Mucosa of stomach (tissue), 1 donor: Measurements from ENCODE around the gene SAMD14.

Experiments
- H3K27me3 ChIP-seq: one replicate; pipeline ENCODE4 v1.7.0; 2013; ENCODE audit warnings: mild to moderate bottlenecking, low read length; ENCODE audit not compliant: control insufficient read depth, insufficient read depth
- H3K36me3 ChIP-seq: one replicate; pipeline ENCODE4 v1.7.0; 2013; ENCODE audit warnings: low read length; ENCODE audit not compliant: control insufficient read depth, insufficient read depth
- H3K4me1 ChIP-seq: one replicate; pipeline ENCODE4 v1.7.0; 2013; ENCODE audit warnings: mild to moderate bottlenecking, low read length; ENCODE audit not compliant: control insufficient read depth, insufficient read depth
- H3K4me3 ChIP-seq: one replicate; pipeline ENCODE4 v1.7.0; 2013; ENCODE audit warnings: low read length
- H3K9ac ChIP-seq: one replicate; pipeline ENCODE4 v1.7.0; 2013; ENCODE audit warnings: mild to moderate bottlenecking, low read length, moderate library complexity
- H3K9me3 ChIP-seq: one replicate; pipeline ENCODE4 v1.7.0; 2013; ENCODE audit warnings: mild to moderate bottlenecking, low read length, moderate library complexity; ENCODE audit not compliant: control insufficient read depth
- donor health status: Pancreatic carcinoma.

Gene SAMD14

DNA sequence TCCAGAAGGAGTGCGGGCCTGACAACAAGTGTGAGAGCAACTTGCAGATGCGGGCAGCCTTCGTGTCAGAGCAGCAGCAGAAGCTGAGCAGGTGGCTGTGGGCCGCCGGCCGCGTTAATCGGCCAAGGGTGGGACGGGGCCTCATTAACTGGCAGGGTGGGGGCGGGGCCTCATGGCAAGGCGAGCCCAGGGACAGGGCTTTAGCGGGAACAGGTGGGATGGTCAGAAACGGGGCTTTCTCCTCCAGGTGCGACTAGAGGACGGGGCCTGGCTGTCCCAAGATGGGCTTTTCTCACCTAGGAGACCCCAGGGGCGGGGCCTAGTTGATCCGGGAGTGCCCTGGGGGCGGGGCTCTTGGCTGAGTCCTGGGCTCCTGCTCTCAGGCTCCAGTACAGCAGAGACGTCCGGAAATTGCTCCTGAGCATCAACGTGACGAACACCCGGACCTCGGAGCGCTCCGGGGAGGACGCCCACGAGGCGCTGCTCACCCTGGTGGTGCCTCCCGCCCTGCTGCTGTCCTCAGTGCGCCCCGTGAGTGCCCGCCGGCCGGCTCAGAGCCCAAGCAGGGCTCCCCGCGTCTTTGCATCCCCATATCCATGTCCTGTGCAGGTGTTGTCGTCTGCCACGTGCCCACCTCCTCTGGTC lies 53.2 kb downstream of the SAMD14 start:
- Histone ChIP-seq H3K4me3 (no peak overlapping the region), H3K36me3 (peaks cover 45% of the 10 kb centered on the region), H3K4me1 (peaks cover 12% of the 10 kb centered on the region), H3K27me3 (no peaks in the 10 kb centered on the region), H3K9me3 (no peaks in the 10 kb centered on the region), H3K9ac (no peak overlapping the region)

DNA sequence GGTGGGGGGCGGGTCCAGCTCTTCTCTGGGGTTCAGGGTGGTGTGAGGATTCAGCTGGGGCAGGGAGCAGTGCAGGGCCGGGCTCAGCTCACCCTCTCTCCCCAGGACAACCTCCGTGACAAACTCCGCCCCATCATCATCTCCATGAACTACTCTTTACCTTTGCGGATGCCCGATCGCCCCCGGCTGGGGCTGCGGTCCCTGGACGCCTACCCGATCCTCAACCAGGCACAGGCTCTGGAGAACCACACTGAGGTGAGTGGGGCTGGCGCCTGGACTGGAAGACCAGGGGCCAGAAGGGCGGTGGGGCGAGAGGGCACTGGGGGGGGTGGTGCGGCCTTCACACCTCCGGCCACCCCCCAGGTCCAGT lies 53.8 kb downstream of the SAMD14 start:
- peaks cover 12% of the 10 kb centered on the region for H3K4me1 ChIP-seq
- peaks cover 41% of the 10 kb centered on the region for H3K36me3 ChIP-seq

DNA sequence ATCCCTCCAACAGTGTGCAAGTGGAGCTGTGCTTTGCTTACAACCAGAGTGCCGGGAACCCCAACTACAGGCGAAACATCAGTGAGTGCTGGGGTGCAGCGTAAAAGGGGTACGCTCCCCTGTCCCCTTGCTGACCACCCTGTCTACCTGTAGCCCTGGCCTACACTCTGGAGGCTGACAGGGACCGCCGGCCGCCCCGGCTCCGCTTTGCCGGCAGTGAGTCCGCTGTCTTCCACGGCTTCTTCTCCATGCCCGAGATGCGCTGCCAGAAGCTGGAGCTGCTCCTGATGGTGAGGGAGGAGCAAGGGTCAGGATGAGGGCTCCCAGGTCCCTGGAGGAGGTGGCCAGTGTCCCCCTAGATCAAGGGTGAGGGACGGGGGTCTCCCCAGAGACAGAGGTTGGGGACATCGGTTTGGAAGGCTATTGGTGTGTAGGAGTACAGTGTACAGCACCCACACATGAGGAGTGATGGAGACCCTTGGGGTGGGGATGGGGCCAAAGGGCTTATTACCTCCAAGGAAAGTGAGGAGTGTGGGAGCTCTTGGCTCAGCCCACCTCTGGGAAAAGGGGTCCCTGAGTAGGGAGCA lies 54.4 kb downstream of the SAMD14 start:
- peaks cover 12% of the 10 kb centered on the region for H3K4me1 ChIP-seq
- H3K4me3 ChIP-seq: no peak overlapping the region
- H3K9me3 ChIP-seq: no peaks in the 10 kb centered on the region
- peaks cover 39% of the 10 kb centered on the region for H3K36me3 ChIP-seq
- no peak overlapping the region for H3K9ac ChIP-seq
- no peaks in the 10 kb centered on the region for H3K27me3 ChIP-seq

More for the DNA sequence above, 53.8 kb downstream of the SAMD14 start:
- Histone ChIP-seq H3K9me3 (no peaks in the 10 kb centered on the region), H3K9ac (no peak overlapping the region), H3K4me3 (no peak overlapping the region), H3K27me3 (no peaks in the 10 kb centered on the region)

DNA sequence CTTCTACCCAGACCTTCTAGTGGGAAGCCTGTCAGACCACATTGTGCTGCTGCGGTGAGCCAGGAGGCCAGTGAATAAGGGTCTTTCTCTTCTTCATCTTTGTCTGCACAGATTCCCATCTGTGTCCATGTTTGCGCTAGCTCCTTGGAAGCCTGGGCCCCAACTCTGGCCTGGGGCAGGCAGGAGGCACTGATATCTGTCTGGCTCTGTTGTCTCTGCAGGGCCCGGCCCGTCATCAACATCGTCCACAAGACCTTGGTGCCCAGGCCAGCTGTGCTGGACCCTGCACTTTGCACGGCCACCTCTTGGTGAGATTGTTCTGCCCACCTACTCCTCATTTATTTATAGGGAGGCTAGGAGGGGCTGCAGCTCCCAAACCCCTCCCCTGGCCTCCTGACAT lies 55.7 kb downstream of the SAMD14 start:
- no peak overlapping the region for H3K9ac ChIP-seq
- no peaks in the 10 kb centered on the region for H3K27me3 ChIP-seq
- H3K9me3 ChIP-seq: no peaks in the 10 kb centered on the region
- no peak overlapping the region for H3K4me3 ChIP-seq
- H3K4me1 ChIP-seq: peaks cover 3% of the 10 kb centered on the region
- H3K36me3 ChIP-seq: peaks cover 31% of the 10 kb centered on the region

DNA sequence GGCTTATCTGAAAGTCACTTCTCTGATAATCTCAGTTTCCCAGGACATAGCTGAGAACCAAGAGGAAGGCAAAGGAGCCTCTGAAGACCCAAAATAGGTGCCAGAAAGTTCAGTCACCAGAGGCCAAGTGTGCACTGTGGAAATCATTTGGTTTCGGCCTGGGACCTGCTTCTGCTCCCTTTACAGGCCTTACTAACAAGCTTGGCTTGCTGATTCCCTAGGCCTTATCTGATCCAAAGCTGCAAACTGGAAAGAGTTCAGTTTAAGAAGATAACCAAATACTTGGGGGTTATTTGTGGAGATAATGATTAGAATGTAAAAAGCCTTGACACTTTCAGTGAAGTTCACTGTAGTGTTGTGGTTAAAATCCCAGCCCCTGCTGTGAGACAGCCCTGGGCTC lies 57.0 kb downstream of the SAMD14 start:
- no peak overlapping the region for H3K4me3 ChIP-seq
- no peaks in the 10 kb centered on the region for H3K4me1 ChIP-seq
- H3K36me3 ChIP-seq: peaks cover 20% of the 10 kb centered on the region
- no peaks in the 10 kb centered on the region for H3K27me3 ChIP-seq
- no peaks in the 10 kb centered on the region for H3K9me3 ChIP-seq
- H3K9ac ChIP-seq: no peak overlapping the region

DNA sequence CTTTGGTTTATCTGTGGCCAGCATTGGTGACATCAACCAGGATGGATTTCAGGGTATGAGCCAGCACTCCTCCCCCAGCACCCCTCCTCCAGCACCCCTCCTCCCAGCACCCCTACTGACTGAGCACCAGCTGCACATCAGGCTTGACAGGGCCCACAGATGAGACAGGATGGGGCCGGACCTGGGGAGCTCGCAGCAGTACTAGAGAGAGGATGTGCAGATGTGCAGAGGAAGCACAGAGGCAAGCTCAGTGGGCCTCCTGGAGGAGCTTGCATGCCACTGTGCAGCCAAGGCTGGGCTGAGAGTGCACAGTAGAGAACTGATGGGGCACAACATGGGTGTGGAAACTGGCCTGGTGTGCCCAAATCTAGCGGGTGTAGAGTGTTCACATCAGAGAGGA lies 57.8 kb downstream of the SAMD14 start:
- Histone ChIP-seq H3K4me3 (no peak overlapping the region), H3K27me3 (no peaks in the 10 kb centered on the region), H3K36me3 (peaks cover 15% of the 10 kb centered on the region), H3K4me1 (no peaks in the 10 kb centered on the region), H3K9ac (no peak overlapping the region), H3K9me3 (no peaks in the 10 kb centered on the region)

DNA sequence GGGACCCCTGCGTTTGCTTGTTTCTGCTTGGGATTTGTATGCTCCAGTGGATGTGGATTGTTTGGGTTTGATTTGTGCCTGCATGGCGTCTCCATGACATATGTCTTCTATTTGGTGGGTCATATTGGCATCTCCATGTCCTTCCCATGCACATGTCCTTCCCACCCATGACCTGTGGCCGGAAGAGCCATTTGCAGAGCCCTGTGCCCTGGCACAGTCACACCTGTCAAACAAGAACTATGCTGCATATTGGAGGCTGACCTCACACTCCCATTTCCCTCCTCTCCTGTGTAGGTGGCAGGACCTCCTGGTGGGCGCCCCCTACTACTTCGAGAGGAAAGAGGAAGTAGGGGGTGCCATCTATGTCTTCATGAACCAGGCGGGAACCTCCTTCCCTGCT lies 58.3 kb downstream of the SAMD14 start:
- Histone ChIP-seq H3K36me3 (peaks cover 13% of the 10 kb centered on the region), H3K4me1 (no peaks in the 10 kb centered on the region), H3K4me3 (no peak overlapping the region), H3K27me3 (no peaks in the 10 kb centered on the region), H3K9ac (no peak overlapping the region), H3K9me3 (no peaks in the 10 kb centered on the region)

DNA sequence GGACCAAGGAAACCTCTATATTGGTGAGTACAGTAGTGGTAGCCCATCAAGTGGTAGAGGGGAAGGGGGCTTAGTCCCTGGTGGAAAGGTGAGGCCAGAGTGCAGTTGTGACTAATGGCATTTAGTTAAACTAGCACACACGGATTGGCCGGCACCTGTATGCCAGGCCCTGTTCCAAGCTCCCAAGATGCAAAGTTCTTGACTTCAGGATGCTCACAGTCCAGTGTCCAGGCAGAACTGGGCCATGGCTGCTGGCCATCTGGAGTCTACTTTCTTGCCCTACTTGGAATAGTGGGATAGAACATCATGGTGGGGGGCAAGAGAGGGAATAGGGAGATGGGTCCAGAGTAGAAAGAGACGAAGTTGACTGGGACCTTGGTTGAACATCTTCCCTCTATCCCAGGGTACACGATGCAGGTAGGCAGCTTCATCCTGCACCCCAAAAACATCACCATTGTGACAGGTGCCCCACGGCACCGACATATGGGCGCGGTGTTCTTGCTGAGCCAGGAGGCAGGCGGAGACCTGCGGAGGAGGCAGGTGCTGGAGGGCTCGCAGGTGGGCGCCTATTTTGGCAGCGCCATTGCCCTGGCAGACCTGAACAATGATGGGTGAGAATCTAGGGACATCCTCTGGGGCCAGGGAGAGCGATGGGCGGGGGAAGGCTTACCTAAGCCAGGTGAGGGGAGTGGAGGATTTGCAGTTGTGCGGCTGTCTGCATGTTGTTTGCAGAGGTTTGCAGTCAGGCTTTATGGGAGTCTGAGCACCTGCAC lies 58.9 kb downstream of the SAMD14 start:
- Histone ChIP-seq H3K4me3 (no peak overlapping the region), H3K36me3 (peaks cover 13% of the 10 kb centered on the region), H3K27me3 (no peaks in the 10 kb centered on the region), H3K9ac (no peak overlapping the region), H3K9me3 (no peaks in the 10 kb centered on the region), H3K4me1 (no peaks in the 10 kb centered on the region)

DNA sequence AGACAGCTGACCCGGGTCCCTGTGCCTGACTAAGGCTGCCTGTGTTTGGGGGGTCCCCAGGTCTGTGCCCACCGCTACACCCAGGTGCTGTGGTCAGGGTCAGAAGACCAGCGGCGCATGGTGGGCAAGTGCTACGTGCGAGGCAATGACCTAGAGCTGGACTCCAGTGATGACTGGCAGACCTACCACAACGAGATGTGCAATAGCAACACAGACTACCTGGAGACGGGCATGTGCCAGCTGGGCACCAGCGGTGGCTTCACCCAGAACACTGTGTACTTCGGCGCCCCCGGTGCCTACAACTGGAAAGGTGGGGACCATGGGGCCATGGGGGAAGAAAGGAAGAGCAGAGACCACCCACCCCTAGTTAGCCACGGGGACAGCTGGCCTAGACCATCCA lies 62.0 kb downstream of the SAMD14 start:
- Histone ChIP-seq H3K9me3 (no peaks in the 10 kb centered on the region), H3K27me3 (no peaks in the 10 kb centered on the region), H3K4me3 (no peak overlapping the region), H3K9ac (no peak overlapping the region), H3K4me1 (peaks cover 13% of the 10 kb centered on the region), H3K36me3 (peaks cover 6% of the 10 kb centered on the region)

DNA sequence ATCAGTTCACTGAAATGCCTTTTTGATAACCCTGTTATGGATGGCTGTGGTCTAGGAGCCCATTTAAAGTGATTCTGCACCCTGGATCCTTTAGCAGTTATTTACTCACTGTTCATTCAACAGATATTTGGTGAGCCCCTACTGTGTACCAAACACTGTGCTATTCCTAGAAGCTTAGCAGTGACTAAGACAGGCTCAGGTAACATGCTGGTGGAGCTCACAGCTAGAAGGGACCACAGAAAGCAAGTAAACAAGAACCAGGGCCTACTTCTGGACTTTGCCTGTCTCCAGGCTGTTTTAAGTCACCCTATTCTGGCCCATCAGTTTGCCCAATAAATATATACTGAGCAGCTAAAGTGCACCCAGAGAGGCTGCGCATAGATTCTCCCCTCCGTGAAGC lies 63.0 kb downstream of the SAMD14 start:
- H3K4me3 ChIP-seq: no peak overlapping the region
- peaks cover 23% of the 10 kb centered on the region for H3K4me1 ChIP-seq
- no peaks in the 10 kb centered on the region for H3K36me3 ChIP-seq
- H3K27me3 ChIP-seq: no peaks in the 10 kb centered on the region
- no peaks in the 10 kb centered on the region for H3K9me3 ChIP-seq
- no peak overlapping the region for H3K9ac ChIP-seq

DNA sequence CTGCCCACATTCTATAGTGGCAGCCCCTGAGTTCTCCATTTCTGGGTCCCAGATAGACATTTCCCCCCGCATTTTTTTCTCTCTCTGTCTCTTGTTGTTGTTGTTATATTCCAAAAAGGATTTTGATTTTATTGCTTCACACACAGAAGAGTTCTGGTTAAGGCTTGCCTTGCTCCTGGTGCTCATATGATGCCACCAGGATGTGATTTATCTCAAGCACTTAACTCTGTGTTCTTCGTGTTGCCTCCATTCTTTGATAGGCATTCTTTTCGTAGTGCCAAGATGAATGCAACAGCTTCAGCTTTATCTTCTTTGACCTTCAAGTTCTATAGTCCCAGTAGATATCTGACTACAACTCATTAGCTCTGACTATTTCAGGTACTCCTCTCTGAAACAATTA lies 64.9 kb downstream of the SAMD14 start:
- Histone ChIP-seq H3K27me3 (no peaks in the 10 kb centered on the region), H3K4me3 (no peak overlapping the region), H3K4me1 (peaks cover 43% of the 10 kb centered on the region), H3K9ac (no peak overlapping the region), H3K36me3 (no peaks in the 10 kb centered on the region), H3K9me3 (no peaks in the 10 kb centered on the region)

DNA sequence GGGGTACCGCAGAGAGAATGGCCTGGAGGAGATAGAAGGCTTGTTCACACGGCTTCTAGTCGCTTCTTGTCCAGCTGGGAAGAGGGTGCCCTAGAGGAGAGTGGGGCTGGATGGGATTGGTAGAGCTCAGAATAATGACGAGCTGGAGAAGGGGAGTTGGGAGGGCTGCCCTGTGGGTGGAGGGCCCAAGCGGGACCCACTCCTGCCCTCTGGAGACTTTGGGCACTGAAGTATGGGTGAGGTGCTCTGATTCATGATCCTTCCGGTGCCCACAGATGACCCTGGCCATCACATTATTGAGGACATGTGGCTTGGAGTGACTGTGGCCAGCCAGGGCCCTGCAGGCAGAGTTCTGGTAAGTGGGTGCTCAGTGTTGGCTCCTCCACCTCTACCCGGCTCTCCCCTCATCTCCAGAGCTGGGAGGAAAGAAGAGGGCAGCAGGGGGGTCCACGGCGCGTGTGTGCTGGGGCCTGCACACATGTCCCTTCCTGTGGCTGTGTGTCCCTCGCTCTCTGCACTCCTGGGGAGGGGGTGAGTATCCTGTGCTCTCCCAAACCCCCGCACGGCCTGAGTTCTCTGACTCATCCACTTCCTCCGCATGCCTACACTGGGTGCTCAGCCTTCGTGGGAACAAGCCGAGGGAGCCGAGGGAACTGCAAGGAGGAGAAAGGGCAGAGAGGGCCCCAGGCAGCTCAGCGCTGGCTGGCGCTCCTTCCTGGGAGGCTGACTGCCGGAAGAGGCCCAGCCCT lies 65.5 kb downstream of the SAMD14 start:
- Histone ChIP-seq H3K9ac (peak overlapping the region; percentile 19), H3K27me3 (no peaks in the 10 kb centered on the region), H3K9me3 (no peaks in the 10 kb centered on the region), H3K4me1 (peaks cover 49% of the 10 kb centered on the region), H3K4me3 (no peak overlapping the region), H3K36me3 (no peaks in the 10 kb centered on the region)
